HCT116 (cell line): ENCODE measurements around the gene PIK3C2A. TPM values are rescaled to one million over a fixed set of nuclear protein-coding genes. Genes with fewer than 3 reads are reported as not detected.

Source experiments
- ATAC-seq: fragments of 200-7000 bp; cut with Tn5 transposase; 2 replicates; pipeline ENCODE4 v1.9.1; 2020; ENCODE audit warnings: mild to moderate bottlenecking, moderate library complexity
- BruUV-seq: library from RNA; stranded (reverse); fragments of 400-500 nt; replicated peaks from 2 replicates; lab custom pipeline; 2021; lab: Mats Ljungman, UMichigan
- CTCF ChIA-PET: fragments of 300-600 bp; sonication (Branson Sonifier 250); formaldehyde crosslinking; loops from one replicate; lab custom pipeline; 2021; ENCODE audit warnings: antibody characterized with exemption; lab: Charles Lee
- POLR2A ChIA-PET: fragments of 300-600, 350-600 bp; sonication (Branson Sonifier 250); formaldehyde crosslinking; loops from one replicate; lab custom pipeline; 2021; ENCODE audit warnings: antibody characterized with exemption; lab: Charles Lee
- RAD21 ChIA-PET, 2 experiments: fragments of 300-600 bp; sonication (Branson Sonifier 250); formaldehyde crosslinking; loops; one replicate each; lab custom pipeline; 2023; ENCODE audit warnings: low total read pairs in 2 of 2; ENCODE audit not compliant: uncharacterized antibody in 2 of 2, unreplicated experiment in 2 of 2, low non-redundant PET in 1 of 2; lab: Charles Lee
- DNase-seq: peaks from one replicate; pipeline ENCODE4 v3.0.0-alpha.2; 2010; ENCODE audit warnings: low read depth, low spot score
- H2AFZ ChIP-seq: fragments of 200-600 bp; shearing (Covaris generic), sonication (generic); 2 replicates; pipeline ENCODE4 v1.6.1; 2017; ENCODE audit warnings: low read depth, mixed run types, mixed read lengths, antibody characterized with exemption, low read length; ENCODE audit not compliant: poor library complexity, severe bottlenecking
- H3K27ac ChIP-seq: 2 replicates; pipeline ENCODE4 v1.5.1; 2012; ENCODE audit warnings: low read depth, low read length
- H3K27me3 ChIP-seq: fragments of 200-600 bp; sonication (generic); 2 replicates; pipeline ENCODE4 v1.6.1; 2016; ENCODE audit warnings: mixed run types, low read length, mixed read lengths; ENCODE audit not compliant: insufficient read depth
- H3K36me3 ChIP-seq, 2 experiments: fragments of 200-500 bp in 1 of 2; fragments of 200-600 bp in 1 of 2; sonication (Bioruptor generic) in 1 of 2; sonication (generic) in 1 of 2; 2 replicates each; pipeline versions ENCODE4 v1.5.1 to v1.6.1; 2014 to 2016; ENCODE audit warnings: low read length in 2 of 2, inconsistent platforms in 1 of 2, mixed read lengths in 1 of 2, mixed run types in 1 of 2; ENCODE audit not compliant: insufficient read depth in 2 of 2, control insufficient read depth in 1 of 2
- H3K4me1 ChIP-seq, 2 experiments: fragments of 200-600 bp in 1 of 2; sonication (generic) in 1 of 2; 2 replicates each; pipeline versions ENCODE4 v1.5.1 to v1.6.1; 2012 to 2017; ENCODE audit warnings: low read length in 2 of 2, inconsistent platforms in 1 of 2, mild to moderate bottlenecking in 1 of 2, mixed read lengths in 1 of 2, mixed run types in 1 of 2, moderate library complexity in 1 of 2; ENCODE audit not compliant: insufficient read depth in 2 of 2, control insufficient read depth in 1 of 2
- H3K4me2 ChIP-seq: fragments of 200-600 bp; sonication (generic); 2 replicates; pipeline ENCODE4 v1.6.1; 2017; ENCODE audit warnings: mixed run types, low read length, mixed read lengths
- H3K4me3 ChIP-seq, 2 experiments: fragments of 200-600 bp in 1 of 2; sonication (generic) in 1 of 2; replicated peaks in 1 of 2; 2 replicates each; pipeline ENCODE4 v1.5.1; 2011 to 2016; ENCODE audit warnings: low read length in 2 of 2, control low read depth in 1 of 2, low read depth in 1 of 2, mild to moderate bottlenecking in 1 of 2, mixed read lengths in 1 of 2, mixed run types in 1 of 2
- H3K79me2 ChIP-seq: fragments of 200-600 bp; sonication (generic); 2 replicates; pipeline ENCODE4 v1.6.1; 2017; ENCODE audit warnings: mild to moderate bottlenecking, mixed run types, low read length, moderate library complexity, mixed read lengths; ENCODE audit not compliant: insufficient read depth
- H3K9ac ChIP-seq: fragments of 200-600 bp; sonication (generic); 2 replicates; pipeline ENCODE4 v1.6.1; 2016; ENCODE audit warnings: low read length, mixed read lengths
- H3K9me2 ChIP-seq: fragments of 200-600 bp; sonication (generic), shearing (Covaris generic); 2 replicates; pipeline ENCODE4 v1.6.1; 2017; ENCODE audit warnings: mixed run types, mild to moderate bottlenecking, moderate library complexity; ENCODE audit not compliant: insufficient read depth
- H3K9me3 ChIP-seq, 2 experiments: fragments of 200-500 bp in 1 of 2; fragments of 200-600 bp in 1 of 2; sonication (Bioruptor generic) in 1 of 2; sonication (generic) in 1 of 2; 2 replicates each; pipeline ENCODE4 v1.6.1; 2014 to 2017; ENCODE audit warnings: low read length in 2 of 2, mixed read lengths in 2 of 2, inconsistent platforms in 1 of 2, low read depth in 1 of 2, mild to moderate bottlenecking in 1 of 2, mixed run types in 1 of 2, moderate library complexity in 1 of 2; ENCODE audit not compliant: control insufficient read depth in 1 of 2, insufficient read depth in 1 of 2
- H4K20me1 ChIP-seq: fragments of 200-600 bp; sonication (generic), shearing (Covaris generic); 2 replicates; pipeline ENCODE4 v1.6.1; 2017; ENCODE audit warnings: mixed run types, mild to moderate bottlenecking, moderate library complexity; ENCODE audit not compliant: insufficient read depth
- ATF3 ChIP-seq: IDR thresholded peaks from 2 replicates; pipeline ENCODE4 v1.6.1; 2012
- CBX3 ChIP-seq: IDR thresholded peaks from 2 replicates; pipeline ENCODE4 v1.6.1; 2012; ENCODE audit warnings: low read depth
- CTCF ChIP-seq, 3 experiments: fragments of 200-600 bp in 1 of 3; sonication (generic) in 1 of 3; IDR thresholded peaks in 2 of 3; conservative IDR thresholded peaks in 1 of 3; 2 replicates each; pipeline ENCODE4 v1.5.1; 2012 to 2017; ENCODE audit warnings: low read depth in 2 of 3, low read length in 2 of 3, antibody characterized with exemption in 1 of 3, borderline replicate concordance in 1 of 3, control low read depth in 1 of 3, mild to moderate bottlenecking in 1 of 3, mixed read lengths in 1 of 3, mixed run types in 1 of 3, moderate library complexity in 1 of 3; ENCODE audit not compliant: insufficient read depth in 1 of 3
- EZH2 ChIP-seq: fragments of 200-600 bp; sonication (generic); IDR thresholded peaks from 2 replicates; pipeline ENCODE4 v1.6.1; 2017; ENCODE audit warnings: antibody characterized with exemption, mixed run types
- MAX ChIP-seq: IDR thresholded peaks from 2 replicates; pipeline ENCODE4 v1.6.1; 2012
- SIN3A ChIP-seq: IDR thresholded peaks from 2 replicates; pipeline ENCODE4 v1.6.1; 2012; ENCODE audit warnings: low read depth
- ZNF274 ChIP-seq: fragments of 200-500 bp; sonication (Bioruptor generic); IDR thresholded peaks from 2 replicates; pipeline ENCODE4 v1.6.1; 2014; ENCODE audit warnings: mild to moderate bottlenecking, low read depth, low read length, inconsistent platforms
- intact Hi-C: fragments of 100-400 bp; cut with micrococcal nuclease; formaldehyde crosslinking; loops from 2 replicates; pipeline ENCODE4 v1.10.0; 2022
- total RNA-seq: library from RNA; stranded (reverse); gene quantifications from one replicate; pipeline ENCODE4 v1.2.1, GENCODE V29; 2021; ENCODE audit not compliant: unreplicated experiment

PIK3C2A gene
- total RNA-seq, 1 experiment from 2014 or later, result 51.6 TPM

GRCh38 chr11:17209939-17210245 is 2.1 kb upstream of the PIK3C2A start:
- no peak overlapping the region; a peak in 1 of 4 replicates for H3K4me3 ChIP-seq
- no peaks in the 10 kb centered on the region for H3K9me2 ChIP-seq
- CTCF ChIA-PET, result no interaction called here
- H3K4me1 ChIP-seq, result peaks cover 8 to 21% of the 10 kb centered on the region in 2 experiments
- ATAC-seq (no peak), DNase-seq (no peak)
- POLR2A ChIA-PET, result interaction anchor here (0.7 kb wide), 1 partner anchor 54 kb away, joined by 3 read pairs; no protein-coding TSS in a partner anchor
- H3K36me3 ChIP-seq, result no peaks in the 10 kb centered on the region
- H3K27ac ChIP-seq, result no peak overlapping the region; the same call in 1 of the 2 replicates
- TSS peak; percentile 36 for BruUV-seq
- no peaks in the 10 kb centered on the region for H3K27me3 ChIP-seq
- no peak overlapping the region for H2AFZ ChIP-seq
- no peaks in the 10 kb centered on the region for H4K20me1 ChIP-seq
- H3K79me2 ChIP-seq, result peaks cover 27% of the 10 kb centered on the region
- TF ChIP-seq ATF3, result no peak
- TF ChIP-seq EZH2, result no peak
- TF ChIP-seq CTCF (IDR thresholded peaks at IDR 0.05 in 2 of 3, conservative IDR thresholded peaks at IDR 0.05 in 1 of 3; ENCODE audit: borderline replicate concordance in 1 of 3, insufficient read depth in 1 of 3, low read depth in 2 of 3, low read length in 2 of 3), result no peak
- TF ChIP-seq ZNF274, result no peak
- TF ChIP-seq CBX3, result no peak
- TF ChIP-seq MAX, result no peak
- TF ChIP-seq SIN3A, result no peak
- intact Hi-C loops, result no loop called here
- RAD21 ChIA-PET, result no interaction called here
- H3K9me3 ChIP-seq, result no peaks in the 10 kb centered on the region
- H3K4me2 ChIP-seq, result peak overlapping the region; percentile 96
- peak overlapping the region; percentile 93; the same call in 1 of the 2 replicates for H3K9ac ChIP-seq
